ENCODE data around the gene SPON1. TPM values are rescaled to one million over a fixed set of nuclear protein-coding genes. Genes with fewer than 3 reads are reported as not detected.

The SPON1 gene
- total and polyA plus RNA-seq, 2 experiments from 2014 or later: 2.9 to 6.4 TPM

GRCh38 chr11:14105446-14105845 lies 142.9 kb downstream of the SPON1 start:
- TF ChIP-seq EZH2 (IDR thresholded peaks at IDR 0.05; ENCODE audit: low read depth, unreplicated experiment): no peak
- no peak for TF ChIP-seq POLR2AphosphoS5 (IDR thresholded peaks at IDR 0.05; ENCODE audit: low read depth)
- TF ChIP-seq STAT1 (IDR thresholded peaks at IDR 0.05; ENCODE audit: unreplicated experiment): no peak
- TF ChIP-seq ETS1 (IDR thresholded peaks at IDR 0.05): no peak
- no peak for TF ChIP-seq EZH2phosphoT487 (IDR thresholded peaks at IDR 0.05; ENCODE audit: unreplicated experiment)
- TF ChIP-seq CREB1 (CRISPR knock-in tag; IDR thresholded peaks at IDR 0.05; ENCODE audit: low read depth): no peak
- no peak for TF ChIP-seq ZNF462 (CRISPR knock-in tag; IDR thresholded peaks at IDR 0.05)
- H3K4me1 ChIP-seq (ENCODE audit: insufficient read depth): no peaks in the 10 kb centered on the region

More at GRCh38 chr11:14105446-14105845, 142.9 kb downstream of the SPON1 start:
- Mint-ChIP-seq H3K4me3 (no peak overlapping the region), H3K27ac (no peak overlapping the region), H3K9me3 (no peaks in the 10 kb centered on the region), H3K36me3 (ENCODE audit: low read depth) (no peaks in the 10 kb centered on the region), H3K27me3 (ENCODE audit: insufficient read depth, low read depth, poor library complexity) (peaks cover 2% of the 10 kb centered on the region), H3K4me1 (peaks cover 15% of the 10 kb centered on the region; the same call in 2 of the 3 replicates)
- no peak for ATAC-seq
- H4K20me1 ChIP-seq (replicated peaks; ENCODE audit: insufficient read depth): no peaks in the 10 kb centered on the region
- no peaks in the 10 kb centered on the region for H3K36me3 ChIP-seq (ENCODE audit: insufficient read depth)
- no peak for DNase-seq (ENCODE audit: low spot score)
- H3K4me3 ChIP-seq: no peak overlapping the region
- no peak overlapping the region for H3K27ac ChIP-seq (ENCODE audit: low read depth)
- no peaks in the 10 kb centered on the region for H3K9me2 ChIP-seq (ENCODE audit: insufficient read depth)
- no peaks in the 10 kb centered on the region for H3F3A ChIP-seq (replicated peaks; ENCODE audit: low read depth)
- H3K79me2 ChIP-seq (replicated peaks; ENCODE audit: insufficient read depth): no peaks in the 10 kb centered on the region
- H2AFZ ChIP-seq: no peak overlapping the region
- H3K27me3 ChIP-seq (ENCODE audit: insufficient read depth): no peaks in the 10 kb centered on the region
- no peak overlapping the region for H3K4me2 ChIP-seq
